Activated T-cell treated with anti-CD3 and anti-CD28 coated beads, Interleukin-2, amount 50 U/mL, for 48 hours (primary cell): ENCODE measurements around the gene RRAD.
A peak's percentile ranks its signal among the peaks of the same experiment; 100 is the strongest.

Experiments
- DNase-seq, 2 experiments: peaks; one replicate each; pipeline ENCODE4 v3.0.0-alpha.2; 2020

The RRAD gene

DNA sequence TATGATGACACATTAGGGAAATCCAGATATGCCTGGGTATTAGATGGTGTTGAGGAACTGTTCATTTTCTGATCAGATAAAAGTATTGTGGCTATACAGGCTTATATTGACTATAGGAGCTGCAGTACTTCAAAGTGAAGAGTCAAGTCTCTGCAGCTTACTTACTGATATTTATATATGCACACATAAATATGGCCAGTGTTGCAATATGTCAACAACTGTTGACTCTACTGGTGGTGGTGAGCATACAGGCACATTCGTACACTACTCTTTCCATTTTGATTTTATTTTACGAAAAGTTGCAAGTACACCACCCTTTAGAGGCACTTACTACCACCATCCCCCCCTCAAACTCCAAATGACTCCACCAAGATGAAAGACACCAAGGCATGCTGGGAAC is 6.3 kb upstream of the RRAD start:
- DNase-seq, result no peak

GRCh38 chr16:66930189-66930588 is 4.9 kb upstream of the RRAD start:
- no peak for DNase-seq

GRCh38 chr16:66928702-66929388 is 3.5 kb upstream of the RRAD start:
- peak; percentile 57 to 70 for DNase-seq

DNA sequence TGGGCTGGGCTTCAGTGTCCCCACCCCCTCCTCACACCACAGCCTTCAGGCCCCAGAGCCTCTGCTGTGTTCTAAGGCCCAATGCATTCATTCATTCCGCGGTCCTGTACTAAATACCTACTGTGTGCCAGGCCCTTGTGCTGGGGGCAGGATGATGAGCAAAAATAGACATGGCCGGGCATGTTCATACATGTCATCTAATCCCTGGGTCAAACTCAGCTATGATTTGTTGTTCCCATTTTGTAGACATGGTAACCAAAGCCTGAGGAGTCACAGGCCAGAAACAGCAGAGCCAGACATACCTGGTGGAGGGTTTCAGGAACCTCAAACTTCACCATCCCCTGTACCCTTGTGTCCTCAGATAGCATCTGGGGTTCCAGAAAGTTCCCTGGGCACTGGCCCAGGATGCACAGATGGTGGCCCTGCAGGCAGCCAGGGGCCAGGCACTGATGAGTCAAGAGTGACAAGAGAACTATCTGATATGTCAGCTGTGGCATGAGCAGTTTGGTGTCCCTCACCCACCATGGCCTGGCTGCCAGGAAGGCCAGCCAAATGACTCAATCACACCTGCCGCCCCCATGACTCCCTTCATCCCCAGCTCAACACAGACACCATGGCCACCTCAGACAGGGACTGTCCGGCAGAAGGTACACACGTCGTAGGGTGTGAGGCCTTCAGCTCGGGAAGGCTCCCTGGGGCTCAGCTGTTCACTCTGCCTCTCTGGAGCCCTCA is 2.7 kb upstream of the RRAD start:
- no peak for DNase-seq

DNA sequence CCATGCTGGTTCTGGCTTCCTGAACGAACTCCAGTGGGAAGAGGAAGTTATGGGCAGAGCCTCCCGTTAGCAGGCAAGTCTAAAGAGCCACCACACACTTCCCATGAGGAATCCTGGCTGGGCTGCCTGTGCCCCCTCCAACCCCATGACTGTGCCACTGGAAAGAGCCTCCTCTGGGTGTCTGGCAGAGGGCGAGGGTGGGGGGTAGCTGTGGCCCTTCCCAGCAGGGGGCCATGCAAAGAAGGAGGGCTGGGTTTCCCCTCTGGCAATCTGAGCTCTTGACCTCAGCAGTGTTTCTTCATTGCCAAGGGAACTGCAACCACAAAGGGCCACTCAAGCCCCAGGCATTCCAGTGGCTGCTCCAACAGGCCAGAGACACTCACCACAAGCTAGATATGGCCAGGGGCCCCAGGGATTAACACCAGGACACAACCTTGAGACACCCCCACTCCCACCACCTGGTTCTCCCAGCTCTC is 1.7 kb upstream of the RRAD start:
- DNase-seq, result no peak

DNA sequence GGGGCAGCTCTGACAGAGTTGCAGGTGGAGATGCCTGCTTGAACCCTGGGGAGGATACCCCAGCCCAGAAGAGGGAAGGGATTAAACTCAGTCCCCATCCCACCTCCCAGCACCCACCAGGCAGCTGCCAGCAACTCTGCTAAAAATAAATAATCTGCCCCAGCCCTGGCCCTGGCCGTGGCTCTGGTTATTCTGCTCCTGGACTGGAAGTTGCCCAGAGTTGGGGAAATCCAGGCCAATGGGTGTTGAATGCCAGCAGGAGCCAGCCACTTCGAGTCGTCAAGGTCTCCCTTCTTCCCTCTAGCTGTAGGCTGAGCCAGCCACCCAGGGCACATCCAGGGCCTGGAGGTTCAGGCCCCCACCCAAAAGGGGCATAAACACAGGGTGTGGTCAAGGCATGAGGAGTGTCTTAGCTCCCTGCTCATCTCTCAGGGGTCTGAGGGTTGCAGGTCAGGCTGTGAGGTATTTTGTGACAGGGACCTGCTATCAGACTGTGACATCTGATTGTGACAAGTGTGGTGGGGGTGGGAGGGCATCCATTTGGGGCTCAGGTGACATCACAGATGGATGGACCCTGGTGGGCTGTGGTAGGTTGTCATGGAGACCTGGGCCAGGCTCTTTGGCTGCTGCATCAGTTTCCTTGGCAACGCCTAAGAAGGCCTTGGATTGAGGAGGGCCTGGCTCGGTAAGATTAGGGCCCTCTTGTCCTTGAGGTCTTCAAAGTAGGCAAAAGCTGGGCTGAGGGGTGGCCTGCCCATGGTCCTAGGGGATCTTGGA is 1.0 kb upstream of the RRAD start:
- no peak for DNase-seq

DNA sequence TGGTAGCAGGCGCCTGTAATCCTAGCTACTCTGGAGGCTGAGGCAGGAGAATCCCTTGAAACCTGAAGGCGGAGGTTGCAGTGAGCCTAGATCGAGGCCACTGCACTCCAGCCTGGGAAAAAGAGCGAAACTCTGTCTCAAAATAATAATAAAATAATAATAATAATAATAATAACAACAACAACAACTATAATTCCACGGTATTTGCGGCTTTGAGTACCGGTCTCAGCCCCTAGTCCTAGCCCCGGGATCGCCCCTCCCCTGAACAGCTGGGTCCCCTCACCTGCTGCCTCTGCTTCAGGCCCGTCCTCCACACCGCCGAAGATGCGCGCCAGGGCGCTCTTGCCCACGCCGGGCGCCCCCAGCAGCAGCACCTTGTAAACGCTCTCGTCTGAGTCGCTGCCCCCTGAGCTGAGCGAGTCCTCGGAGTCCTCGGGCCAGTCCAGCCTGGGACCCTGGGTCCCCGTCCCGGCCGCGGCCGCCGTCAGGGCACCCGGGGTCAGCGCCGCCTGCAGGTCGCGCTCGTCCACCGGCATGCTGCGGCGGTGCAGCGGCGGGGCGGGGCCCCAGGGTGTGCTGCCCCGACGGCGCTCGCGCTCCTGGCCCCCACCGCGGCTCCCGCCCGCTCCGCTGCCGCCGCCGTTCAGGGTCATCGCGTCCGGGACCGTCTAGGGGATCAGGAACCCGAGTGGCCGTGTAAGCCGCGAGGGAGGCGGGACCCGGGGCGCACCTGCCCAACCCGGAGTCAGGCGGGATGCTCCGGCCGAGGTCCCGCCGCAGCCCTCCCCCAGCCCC is 611 bp downstream of the RRAD start:
- peak; percentile 58 to 71 for DNase-seq

DNA sequence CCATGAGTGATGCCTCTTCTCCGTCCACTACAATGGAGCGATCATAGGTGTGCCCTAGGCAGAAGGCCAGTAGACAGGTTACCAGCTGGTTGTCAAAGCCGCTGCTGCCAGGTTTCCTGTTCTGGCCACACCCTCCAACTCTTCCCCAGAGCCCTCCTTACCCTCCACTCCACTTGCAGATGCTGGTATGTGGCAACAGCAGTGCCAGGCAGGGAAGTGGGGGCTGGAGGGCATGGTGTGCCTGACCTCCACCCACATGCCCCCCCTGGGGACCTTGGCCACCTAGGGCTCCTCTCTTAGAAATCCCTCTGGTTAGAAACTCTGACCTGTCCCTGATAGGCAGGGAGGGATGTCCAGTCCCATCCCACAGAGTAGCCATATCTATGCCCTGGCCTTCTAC is 1.5 kb downstream of the RRAD start:
- no peak for DNase-seq

- no peak for DNase-seq
Observed at GRCh38 chr16:66923247-66923731, 2.0 kb downstream of the RRAD start.

DNA sequence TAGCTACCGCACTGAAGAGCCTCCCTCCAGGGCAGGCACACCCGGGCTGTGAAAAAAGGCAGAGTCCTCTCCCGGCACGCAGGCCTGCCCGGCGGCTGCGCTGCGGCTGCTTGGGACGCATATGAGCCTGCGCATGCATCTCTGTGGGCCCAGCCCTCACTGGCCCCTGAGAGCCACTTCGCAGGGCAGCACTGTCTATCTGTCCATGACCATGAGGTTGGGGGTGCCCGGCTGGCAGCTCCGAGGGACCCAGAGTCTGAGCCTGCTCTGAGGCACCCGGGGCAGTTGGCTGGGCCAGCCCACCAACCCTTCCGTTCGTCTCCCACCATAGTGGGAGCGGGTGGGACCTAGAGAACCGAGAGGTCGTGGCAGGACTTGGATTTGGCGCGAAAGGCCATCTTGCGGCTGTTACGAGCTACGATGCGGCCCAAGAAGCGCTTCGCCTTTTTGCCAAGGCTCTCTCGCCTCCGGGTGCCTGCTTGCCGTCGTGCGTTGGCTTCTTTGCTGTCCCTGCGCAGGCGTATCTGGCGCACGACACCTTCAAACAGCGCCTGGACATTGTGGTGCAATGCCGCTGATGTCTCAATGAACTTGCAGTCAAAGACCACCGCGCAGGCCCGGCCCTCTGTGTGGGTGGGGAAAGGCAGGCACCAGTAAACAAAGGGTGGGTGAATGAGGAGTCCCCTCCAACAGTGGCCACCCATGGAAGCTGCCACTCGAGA is 3.4 kb downstream of the RRAD start:
- DNase-seq, result no peak

DNA sequence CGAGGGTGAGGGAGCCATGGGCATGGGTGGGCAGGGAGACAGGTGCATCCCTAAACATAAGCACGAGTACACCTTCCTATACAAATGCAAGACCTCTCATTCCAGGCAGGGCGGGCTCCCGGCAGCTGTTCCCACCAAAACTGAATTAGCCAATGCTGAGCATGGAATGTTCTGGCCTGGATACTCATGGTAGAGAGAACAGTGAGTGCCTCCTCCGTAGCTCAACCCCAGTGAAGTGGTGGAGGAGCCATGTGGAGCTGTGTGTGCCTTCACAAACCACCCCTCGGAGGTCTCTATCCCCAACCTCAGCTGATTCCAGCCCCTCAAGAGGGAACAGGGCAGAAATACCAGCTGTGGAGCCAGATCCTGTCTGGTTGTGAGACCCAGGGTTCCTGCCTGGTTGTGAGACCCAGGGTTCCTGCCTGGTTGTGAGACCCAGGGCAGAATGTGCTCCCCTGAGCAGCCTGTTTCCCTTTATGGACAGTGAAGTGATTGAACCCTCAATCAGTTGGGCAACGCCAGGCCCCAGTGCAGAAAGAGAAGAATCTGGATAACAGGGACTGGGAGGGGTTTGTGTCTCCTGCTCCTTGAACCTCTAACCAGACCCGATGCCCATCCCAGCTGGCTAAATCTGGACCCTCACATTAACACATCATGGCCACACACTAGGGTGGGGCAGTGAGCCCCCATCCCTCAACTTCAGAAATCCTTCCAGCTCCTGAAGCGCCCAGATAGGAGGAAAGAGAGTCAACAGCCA is 4.2 kb downstream of the RRAD start:
- no peak for DNase-seq

GRCh38 chr16:66920299-66920590 is 5.1 kb downstream of the RRAD start:
- DNase-seq, result no peak

- no peak for DNase-seq
Observed at GRCh38 chr16:66919569-66920298, 5.6 kb downstream of the RRAD start.

DNA sequence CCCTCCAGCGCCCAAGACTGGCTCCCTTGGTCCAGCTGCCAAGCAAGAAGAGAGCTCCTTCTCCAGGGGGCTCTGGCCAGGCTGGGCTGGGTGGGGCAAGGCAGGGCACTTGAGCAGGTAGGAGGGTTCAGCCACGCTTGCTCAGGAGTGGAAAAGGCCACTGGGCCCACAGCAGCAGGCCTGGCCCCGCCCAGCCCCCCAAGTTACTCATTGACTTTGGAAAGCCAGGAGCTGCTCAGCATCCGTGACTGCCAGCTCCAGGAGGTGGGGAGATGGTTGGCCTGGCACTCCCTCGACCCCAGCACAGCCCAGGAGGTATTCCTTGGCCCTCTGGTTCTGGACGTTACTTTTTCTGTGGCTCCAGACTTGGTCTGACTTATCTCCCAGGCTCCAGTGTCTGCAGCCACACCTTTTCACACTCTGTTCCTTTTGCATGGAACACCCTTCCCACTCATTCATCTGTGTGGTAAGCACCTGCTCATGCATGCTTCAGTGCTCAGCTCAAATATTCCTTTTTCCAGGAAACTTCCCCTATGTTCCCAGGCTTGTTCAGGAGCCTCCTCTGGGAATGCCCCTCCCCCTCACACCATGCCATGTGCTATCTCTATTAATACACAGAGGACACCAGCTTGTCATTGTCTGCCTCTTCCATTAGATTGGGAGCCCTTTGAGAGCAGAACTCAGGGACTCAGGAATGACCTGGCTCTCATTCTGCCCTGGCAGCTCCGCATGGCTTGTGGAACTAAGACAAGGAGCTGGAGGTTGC is 6.3 kb downstream of the RRAD start, which contains the start of gene CDH16:
Gene CDH16, minus strand, starts transcription at position 83 of the 766 bp plus-strand sequence. CDS start 820 bp downstream, outside the sequence.
- no peak for DNase-seq

- no peak for DNase-seq
Observed at GRCh38 chr16:66918355-66918754, 7.0 kb downstream of the RRAD start.

DNA sequence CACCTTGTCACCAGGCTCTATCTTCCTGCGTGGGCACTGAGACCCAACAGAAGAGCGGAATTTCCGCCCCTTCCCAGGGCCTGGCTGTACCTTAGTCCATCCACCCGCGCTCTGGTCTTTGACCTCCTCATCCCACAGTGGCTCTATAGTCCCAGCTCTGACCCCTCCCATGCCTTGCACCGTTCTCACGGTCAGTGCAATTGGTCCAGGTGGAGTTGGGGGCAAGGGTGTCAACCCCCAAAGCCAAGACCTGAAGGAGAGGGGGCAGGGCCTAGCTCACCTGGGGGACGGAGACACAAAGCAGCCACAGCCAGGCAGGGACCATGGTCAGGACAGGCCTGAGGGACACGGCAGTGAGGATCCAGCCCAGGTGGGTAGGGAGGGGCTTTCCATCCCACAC is 7.6 kb downstream of the RRAD start:
- no peak for DNase-seq

GRCh38 chr16:66916518-66916917 is 8.8 kb downstream of the RRAD start:
- DNase-seq, result no peak

DNA sequence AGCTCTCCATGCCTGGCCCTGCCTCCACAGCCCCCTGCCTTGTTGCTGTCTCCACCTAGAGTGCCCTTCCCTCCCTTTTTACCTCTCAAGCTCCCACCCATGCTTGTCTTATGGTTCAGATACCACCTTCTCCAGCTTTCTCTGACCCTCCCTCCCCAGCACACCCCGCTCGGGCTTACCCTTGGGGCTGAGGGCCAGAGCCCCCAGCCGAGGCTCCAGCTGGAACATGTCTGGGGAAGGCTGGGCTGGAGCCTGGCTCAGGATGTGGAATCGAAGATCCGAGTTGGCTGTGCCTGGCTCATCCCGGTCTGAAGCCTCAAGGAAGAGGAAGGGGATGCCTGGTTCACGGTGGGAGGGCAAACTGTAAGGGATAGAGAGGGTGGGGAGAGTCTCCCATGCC is 10.3 kb downstream of the RRAD start:
- DNase-seq, result no peak

- DNase-seq, result no peak
Observed at GRCh38 chr16:66914541-66914940, 10.8 kb downstream of the RRAD start.

- no peak for DNase-seq
Observed at GRCh38 chr16:66913711-66914110, 11.6 kb downstream of the RRAD start.
